IPS DF 4.7 (cell line): ENCODE data around the gene SLC22A16.
"Not testable (repeated sequence)": the region's sequence is repeated elsewhere in the genome, so short reads cannot be mapped to it uniquely, and the experiment has no call there.

Experiments used
- DNase-seq: peaks from one replicate; pipeline ENCODE4 v3.0.0-alpha.2; 2013; ENCODE audit warnings: low spot score; ENCODE audit errors: extremely low read depth

The SLC22A16 gene, protein sequence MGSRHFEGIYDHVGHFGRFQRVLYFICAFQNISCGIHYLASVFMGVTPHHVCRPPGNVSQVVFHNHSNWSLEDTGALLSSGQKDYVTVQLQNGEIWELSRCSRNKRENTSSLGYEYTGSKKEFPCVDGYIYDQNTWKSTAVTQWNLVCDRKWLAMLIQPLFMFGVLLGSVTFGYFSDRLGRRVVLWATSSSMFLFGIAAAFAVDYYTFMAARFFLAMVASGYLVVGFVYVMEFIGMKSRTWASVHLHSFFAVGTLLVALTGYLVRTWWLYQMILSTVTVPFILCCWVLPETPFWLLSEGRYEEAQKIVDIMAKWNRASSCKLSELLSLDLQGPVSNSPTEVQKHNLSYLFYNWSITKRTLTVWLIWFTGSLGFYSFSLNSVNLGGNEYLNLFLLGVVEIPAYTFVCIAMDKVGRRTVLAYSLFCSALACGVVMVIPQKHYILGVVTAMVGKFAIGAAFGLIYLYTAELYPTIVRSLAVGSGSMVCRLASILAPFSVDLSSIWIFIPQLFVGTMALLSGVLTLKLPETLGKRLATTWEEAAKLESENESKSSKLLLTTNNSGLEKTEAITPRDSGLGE

DNA sequence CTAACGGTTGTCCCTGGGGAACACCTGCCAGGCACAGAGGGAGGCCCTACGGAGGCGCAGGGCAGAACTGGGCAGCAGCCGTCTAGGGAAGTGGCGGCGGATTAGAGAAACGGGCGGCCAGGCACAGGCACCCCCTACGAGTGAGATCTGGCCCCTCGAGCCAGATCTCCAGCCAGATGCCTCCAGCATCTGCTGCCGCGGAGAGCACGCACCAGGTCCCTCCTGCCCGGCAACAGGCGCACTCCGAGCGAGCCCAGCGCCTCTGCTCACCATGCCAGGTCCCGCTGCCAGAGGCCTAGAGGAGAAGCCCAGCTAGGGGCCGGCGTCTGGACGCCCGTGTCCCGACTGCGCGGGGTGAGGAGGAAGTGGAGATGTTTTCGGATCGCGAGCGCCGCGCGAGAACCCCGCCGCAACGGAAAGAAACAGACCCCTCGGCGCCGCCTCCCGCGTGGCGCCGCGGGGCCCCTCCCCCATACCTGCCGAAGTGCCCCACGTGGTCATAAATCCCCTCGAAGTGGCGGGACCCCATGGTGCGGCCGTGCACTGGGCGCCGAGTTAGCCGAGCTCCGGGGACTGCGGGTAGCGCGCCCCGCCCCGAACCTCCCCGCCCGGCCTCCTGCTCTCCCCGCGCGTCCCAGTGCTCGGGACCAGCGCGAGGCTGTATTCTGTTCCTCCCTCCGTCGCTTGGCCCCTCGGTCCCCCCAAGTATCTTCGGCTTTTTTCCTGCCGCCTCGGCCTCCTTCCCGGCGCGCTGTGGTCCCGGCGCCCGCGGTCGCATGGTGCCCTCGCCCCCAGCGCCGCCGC, at the start of gene SLC22A16:
TSS of gene SLC22A16 (minus strand) at position 568 of the 804 bp plus-strand sequence. CDS start at position 529, 39 bp downstream.
- DNase-seq = no peak

DNA sequence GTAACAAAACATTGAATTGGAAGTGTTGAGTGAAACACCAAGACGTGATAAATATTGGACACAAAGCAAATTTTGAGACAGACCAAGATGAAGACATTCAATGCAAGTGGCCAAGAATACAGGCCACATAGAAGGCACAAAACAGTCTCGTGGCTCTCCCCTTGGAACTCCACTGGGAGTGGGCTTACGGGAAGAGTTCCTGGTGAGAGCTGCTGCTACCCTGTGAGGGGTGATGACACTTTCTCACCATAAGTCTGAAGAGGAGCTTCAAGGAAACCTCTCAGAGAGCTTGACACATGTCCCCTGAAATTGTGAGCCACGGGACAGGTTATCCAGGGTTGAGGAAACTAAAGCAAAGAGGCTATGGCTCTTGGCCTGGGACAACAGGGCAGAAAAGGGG, 48.6 kb upstream of the SLC22A16 start:
- no peak for DNase-seq

- no peak for DNase-seq
These were observed 47.9 kb upstream of the SLC22A16 start for GRCh38 chr6:110524305-110524704.

DNA sequence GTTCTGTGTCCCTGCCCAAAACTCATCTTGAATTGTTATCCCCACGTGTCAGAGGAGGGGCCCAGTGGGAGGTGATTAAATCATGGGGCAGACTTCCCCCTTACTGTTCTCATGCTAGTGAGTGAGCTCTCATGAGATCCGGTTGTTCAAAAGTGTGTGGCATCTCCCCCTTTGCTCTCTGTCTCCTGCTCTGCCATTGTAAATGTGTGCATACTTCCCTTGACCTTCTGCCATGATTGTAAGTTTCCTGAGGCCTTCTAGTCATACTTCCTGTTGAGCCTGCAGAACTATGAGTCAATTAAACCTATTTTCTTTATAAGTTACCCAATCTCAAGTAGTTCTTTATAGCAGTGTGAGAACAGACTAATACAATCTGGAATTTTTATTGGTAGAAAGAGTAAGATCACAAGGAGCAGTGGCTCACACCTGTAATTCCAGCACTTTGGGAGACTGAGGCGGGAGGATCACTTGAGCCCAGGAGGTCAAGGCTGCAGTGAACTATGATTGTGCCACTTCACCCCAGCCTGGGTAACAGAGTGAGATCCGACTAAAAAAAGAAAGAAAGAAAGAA, 47.1 kb upstream of the SLC22A16 start:
- DNase-seq = no peak

- no peak for DNase-seq
These were observed 46.0 kb upstream of the SLC22A16 start for GRCh38 chr6:110522427-110522826.

- DNase-seq = no peak
These were observed 44.7 kb upstream of the SLC22A16 start for GRCh38 chr6:110520992-110521543.

DNA sequence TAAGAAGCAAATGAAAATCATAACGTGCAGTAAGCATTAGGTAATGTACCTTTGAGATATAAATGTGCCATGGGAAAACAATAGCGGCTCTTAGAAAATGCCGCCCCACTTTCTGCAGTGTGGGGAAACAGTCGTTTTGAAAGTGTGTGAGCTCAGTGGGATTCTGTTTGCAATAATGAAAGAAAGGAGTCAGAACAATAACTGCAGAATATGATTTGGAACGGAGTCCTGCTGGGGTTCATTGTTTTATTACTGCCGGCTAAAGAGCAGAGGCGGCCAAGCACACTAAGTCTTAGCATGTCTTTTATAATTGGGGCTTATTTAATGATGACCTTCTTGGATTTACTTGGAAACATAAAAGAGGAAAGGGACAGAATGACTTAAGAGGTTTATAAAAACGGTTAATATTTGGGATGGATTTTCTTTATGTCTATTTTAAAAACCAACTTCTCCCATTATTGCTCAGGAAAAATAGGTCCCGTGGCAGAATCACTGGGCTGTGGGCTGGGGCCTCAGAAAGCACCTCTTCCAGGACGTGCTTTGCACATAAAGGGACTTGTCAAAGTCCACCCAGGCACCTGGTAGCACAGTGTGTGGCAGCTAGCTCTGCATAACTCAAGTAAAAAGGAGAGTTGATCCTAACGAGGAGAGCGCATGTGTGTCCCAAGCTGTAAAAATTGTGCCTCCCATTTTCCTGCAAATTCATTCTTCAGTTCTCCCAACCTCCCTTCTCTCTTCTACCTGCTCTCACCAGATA, 44.0 kb upstream of the SLC22A16 start:
- DNase-seq = no peak

- DNase-seq = no peak
These were observed 41.3 kb upstream of the SLC22A16 start for GRCh38 chr6:110517601-110518281.

DNA sequence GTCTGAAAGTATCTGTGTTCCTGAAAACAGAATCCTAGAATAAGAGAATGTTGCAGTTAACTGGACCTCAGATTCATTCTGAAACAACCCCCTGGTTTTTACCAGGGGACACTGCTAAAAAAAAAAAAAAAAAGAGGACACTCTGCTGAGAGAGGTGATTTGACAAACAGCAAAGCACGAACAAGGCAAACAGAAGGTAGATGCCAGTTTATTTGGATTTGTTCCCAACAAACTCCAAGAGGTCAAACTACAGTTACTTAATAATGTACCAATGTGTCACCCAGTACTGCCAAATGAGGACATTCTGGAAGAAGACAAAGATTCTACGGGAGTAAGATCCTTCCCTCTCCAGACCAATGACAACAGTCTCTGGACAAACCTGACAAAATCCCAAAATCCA, 40.6 kb upstream of the SLC22A16 start:
- DNase-seq = no peak

DNA sequence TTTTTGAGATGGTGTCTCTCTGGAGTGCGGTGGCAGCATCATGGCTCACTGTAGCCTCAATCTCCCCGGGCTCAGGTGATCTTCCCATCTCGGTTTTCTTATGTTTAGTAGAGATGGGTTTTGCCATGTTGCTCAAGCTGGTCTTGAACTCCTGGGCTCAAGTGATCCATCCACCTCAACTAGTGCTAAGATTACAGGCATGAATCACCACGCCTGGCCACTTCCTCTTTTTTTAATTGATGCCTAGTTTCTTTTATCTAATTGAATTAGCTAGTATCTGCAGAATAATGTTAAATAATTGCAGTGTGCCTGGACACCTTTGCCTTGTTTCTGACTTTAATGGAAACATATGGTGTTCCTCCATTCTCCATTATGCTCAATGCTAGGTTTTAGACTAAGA, 38.4 kb upstream of the SLC22A16 start:
- no peak for DNase-seq

DNA sequence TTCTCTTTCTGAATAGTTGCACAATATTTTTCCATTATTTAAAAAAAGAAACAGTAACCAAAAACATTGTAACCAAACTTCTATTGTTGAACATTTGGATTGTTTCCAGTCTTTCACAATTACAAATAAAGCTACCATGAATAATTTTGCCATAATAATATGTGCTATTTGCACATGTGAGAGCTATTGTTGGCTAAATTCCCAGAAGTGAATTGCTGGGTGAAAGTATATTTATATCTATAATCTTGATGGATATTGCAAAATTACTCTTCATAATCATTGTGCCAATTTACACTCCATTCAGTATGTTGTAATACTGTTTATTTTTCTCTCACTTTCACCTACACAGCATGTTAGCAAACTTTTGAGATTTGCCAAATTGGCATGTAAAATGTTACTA, 36.6 kb upstream of the SLC22A16 start:
- DNase-seq = no peak

DNA sequence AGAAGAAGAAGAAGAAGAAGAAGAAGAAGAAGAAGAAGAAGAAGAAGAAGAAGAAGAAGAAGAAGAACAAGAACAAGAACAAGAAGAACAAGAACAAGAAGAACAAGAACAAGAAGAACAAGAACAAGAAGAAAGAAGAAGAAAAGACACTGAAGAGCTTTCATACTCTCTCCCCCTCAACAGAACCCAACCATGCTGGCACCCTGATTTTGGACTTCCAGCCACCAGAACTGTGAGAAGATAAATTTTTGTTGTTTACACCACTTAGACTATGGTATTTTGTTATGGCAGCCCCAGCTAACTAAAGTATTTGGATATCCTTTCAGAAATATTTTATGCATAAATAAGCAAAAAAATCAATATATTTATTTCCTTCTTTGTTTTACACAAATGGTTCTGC, 36.1 kb upstream of the SLC22A16 start:
- DNase-seq = not testable (repeated sequence)

DNA sequence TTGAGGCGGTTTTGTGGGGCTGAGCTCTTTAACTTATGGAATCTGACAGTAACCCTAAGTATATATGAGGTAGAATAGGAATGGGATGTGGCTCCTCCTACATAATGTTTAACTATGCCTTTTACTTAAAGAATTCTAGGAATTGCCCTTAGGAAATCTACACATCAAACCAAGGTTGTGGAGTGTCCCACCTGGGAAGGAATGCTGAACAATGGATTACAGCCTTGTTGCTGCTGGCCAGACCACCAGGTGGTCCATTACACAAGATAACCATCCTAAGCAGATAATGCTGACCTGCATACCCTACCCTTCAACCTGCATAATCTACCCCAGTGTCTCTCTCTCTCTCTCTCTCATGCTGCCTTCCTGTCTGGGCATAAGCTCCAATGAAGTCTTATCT, 35.0 kb upstream of the SLC22A16 start:
- DNase-seq = peak; percentile 90

DNA sequence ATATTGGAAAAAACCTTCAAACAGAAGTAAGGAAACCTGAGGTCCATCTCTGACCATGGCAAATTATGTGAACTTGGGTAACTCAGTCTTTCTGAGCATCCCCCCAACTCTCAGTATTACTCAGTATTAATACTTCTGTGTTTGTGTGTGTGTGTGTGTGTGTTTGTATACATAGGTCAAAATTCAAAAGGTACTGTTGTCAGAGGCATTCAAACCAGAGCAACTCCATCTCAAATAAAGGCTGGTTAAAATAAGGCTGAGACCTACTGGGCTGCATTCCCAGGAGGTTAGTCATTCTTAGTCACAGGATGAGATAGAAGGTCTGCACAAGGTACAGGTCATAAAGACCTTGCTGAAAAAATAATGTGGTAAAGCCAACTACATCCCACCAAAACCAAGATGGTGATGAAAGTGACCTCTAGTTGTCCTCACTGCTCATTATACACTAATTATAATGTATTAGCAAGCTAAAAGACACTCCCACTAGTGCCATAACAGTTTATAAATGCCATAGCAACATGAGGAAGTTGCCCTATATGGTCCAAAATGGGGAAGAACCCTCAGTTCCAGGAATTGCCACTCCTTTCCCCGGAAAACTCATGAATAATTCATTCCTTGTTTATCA, 33.3 kb upstream of the SLC22A16 start:
- DNase-seq = no peak

DNA sequence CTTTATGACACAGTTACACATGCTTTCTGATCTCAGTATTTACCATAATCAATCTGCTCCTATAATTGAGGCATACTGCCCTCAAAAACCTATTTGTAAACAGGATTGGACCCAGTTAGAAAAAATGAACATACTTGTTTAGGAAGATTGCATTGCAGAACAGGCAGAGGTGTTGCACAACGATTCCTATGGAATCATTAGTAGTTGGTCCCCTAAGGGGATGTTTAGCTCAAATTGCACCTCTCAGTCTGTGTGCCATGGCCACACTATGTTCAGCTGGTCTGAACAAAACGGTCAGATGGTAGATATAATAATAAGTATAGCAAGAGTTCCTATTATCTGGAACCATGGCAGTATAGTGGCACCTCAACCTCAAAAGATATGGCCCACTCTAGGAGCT, 28.5 kb upstream of the SLC22A16 start:
- not testable (repeated sequence) for DNase-seq

DNA sequence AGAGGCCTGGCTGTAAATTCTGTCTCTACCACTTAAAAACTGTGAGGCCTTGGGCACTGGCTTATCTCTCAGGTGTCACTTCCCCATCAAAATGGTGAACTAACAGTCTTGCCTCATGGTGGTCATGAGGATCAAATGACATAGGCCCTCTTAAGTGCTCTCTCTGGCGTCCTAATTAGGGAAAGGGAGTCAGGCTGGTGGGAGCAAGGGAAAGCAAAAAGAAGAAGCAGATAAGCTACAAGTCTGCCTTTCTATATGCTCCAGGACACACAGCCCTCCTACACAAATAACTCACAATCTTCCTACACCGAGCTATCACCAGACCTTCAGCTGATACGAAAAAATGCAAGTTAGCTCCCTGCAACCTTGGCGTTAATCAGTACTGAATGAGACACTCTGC, 19.5 kb upstream of the SLC22A16 start:
- no peak for DNase-seq

- DNase-seq = no peak
These were observed 16.9 kb upstream of the SLC22A16 start for GRCh38 chr6:110493253-110493800.

GRCh38 chr6:110492584-110492983, 16.2 kb upstream of the SLC22A16 start:
- DNase-seq = no peak

- no peak for DNase-seq
These were observed 15.4 kb upstream of the SLC22A16 start for GRCh38 chr6:110491644-110492317.
